Glutamatergic neuron (in vitro differentiated cells): ENCODE results near the gene SMIM21. TPM values are rescaled to one million over a fixed set of nuclear protein-coding genes. Genes with fewer than 3 reads are reported as not detected.

Experiments used
- DNase-seq: peaks from one replicate; pipeline ENCODE4 v3.0.0; 2022
- H3K27ac Mint-ChIP-seq: one replicate; pipeline ENCODE4 v1.8.0; 2020; ENCODE audit warnings: mild to moderate bottlenecking, mixed read lengths, inconsistent platforms; ENCODE audit not compliant: unreplicated experiment
- H3K27me3 Mint-ChIP-seq: one replicate; pipeline ENCODE4 v1.8.0; 2020; ENCODE audit warnings: mild to moderate bottlenecking, moderate library complexity, mixed read lengths, inconsistent platforms; ENCODE audit not compliant: unreplicated experiment
- H3K36me3 Mint-ChIP-seq: one replicate; pipeline ENCODE4 v1.8.0; 2020; ENCODE audit warnings: mild to moderate bottlenecking, mixed read lengths, inconsistent platforms; ENCODE audit not compliant: unreplicated experiment
- H3K4me1 Mint-ChIP-seq: one replicate; pipeline ENCODE4 v1.8.0; 2020; ENCODE audit warnings: mild to moderate bottlenecking, low read depth, mixed read lengths, inconsistent platforms; ENCODE audit not compliant: unreplicated experiment
- H3K4me3 Mint-ChIP-seq: one replicate; pipeline ENCODE4 v1.8.0; 2020; ENCODE audit warnings: mild to moderate bottlenecking, mixed read lengths, inconsistent platforms; ENCODE audit not compliant: unreplicated experiment
- H3K9me3 Mint-ChIP-seq: one replicate; pipeline ENCODE4 v1.8.0; 2020; ENCODE audit warnings: mild to moderate bottlenecking, moderate library complexity, mixed read lengths, inconsistent platforms; ENCODE audit not compliant: unreplicated experiment
- total RNA-seq: library from RNA; stranded (reverse); fragmentation: NEBNext Ultra II Directional; extraction: Animal tissue kit (Norgen Biotek cat#: 25700); gene quantifications from one replicate; pipeline ENCODE4 v1.2.1, GENCODE V29; 2021; ENCODE audit not compliant: unreplicated experiment
- TF ChIP-seq, protein P1 (sequence below): fragments of 200-600 bp; sonication (generic); IDR thresholded peaks from one replicate; pipeline ENCODE4 v1.5.0; 2021; ENCODE audit not compliant: partially characterized antibody, unreplicated experiment

SMIM21 gene
- total RNA-seq, 1 donor from 2014 or later: not detected

DNA sequence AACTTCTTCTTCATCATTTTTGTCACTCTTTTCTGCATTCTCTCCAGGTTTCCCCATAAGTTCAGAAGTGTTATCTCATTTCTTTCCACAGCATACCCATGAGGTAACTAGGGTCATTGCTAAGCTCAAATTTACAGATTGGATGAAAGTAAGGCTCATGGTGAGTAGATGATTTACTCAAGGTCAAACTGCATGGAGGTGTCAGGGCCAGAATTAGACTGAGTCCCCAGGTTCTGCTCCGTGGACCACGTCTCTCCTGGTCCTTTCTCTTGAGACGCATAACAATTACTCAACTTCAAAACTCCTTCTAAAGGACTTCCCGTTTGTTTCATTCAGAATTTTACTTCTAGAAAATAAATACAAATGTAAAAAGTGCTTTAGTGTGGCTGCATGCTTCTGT is 43.4 kb downstream of the SMIM21 start:
- TF ChIP-seq, protein P1, sequence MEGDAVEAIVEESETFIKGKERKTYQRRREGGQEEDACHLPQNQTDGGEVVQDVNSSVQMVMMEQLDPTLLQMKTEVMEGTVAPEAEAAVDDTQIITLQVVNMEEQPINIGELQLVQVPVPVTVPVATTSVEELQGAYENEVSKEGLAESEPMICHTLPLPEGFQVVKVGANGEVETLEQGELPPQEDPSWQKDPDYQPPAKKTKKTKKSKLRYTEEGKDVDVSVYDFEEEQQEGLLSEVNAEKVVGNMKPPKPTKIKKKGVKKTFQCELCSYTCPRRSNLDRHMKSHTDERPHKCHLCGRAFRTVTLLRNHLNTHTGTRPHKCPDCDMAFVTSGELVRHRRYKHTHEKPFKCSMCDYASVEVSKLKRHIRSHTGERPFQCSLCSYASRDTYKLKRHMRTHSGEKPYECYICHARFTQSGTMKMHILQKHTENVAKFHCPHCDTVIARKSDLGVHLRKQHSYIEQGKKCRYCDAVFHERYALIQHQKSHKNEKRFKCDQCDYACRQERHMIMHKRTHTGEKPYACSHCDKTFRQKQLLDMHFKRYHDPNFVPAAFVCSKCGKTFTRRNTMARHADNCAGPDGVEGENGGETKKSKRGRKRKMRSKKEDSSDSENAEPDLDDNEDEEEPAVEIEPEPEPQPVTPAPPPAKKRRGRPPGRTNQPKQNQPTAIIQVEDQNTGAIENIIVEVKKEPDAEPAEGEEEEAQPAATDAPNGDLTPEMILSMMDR: no peak
- no peak for DNase-seq
- Mint-ChIP-seq H3K36me3 (no peaks in the 10 kb centered on the region), H3K9me3 (no peaks in the 10 kb centered on the region), H3K27me3 (peaks cover 2% of the 10 kb centered on the region), H3K4me3 (no peak overlapping the region), H3K4me1 (peaks cover 3% of the 10 kb centered on the region), H3K27ac (no peak overlapping the region)

GRCh38 chr18:75378376-75379315 is 48.9 kb downstream of the SMIM21 start:
- Mint-ChIP-seq H3K27me3 (peaks cover 6% of the 10 kb centered on the region), H3K27ac (no peak overlapping the region), H3K36me3 (no peaks in the 10 kb centered on the region), H3K4me3 (no peak overlapping the region), H3K9me3 (no peaks in the 10 kb centered on the region), H3K4me1 (peaks cover 10% of the 10 kb centered on the region)
- TF ChIP-seq, protein P1: no peak
- DNase-seq: no peak

GRCh38 chr18:75377926-75378325 is 49.6 kb downstream of the SMIM21 start:
- H3K9me3 Mint-ChIP-seq: no peaks in the 10 kb centered on the region
- peaks cover 6% of the 10 kb centered on the region for H3K27me3 Mint-ChIP-seq
- TF ChIP-seq, protein P1: no peak
- H3K27ac Mint-ChIP-seq: no peak overlapping the region
- no peak overlapping the region for H3K4me3 Mint-ChIP-seq
- peaks cover 10% of the 10 kb centered on the region for H3K4me1 Mint-ChIP-seq
- DNase-seq: no peak
- H3K36me3 Mint-ChIP-seq: no peaks in the 10 kb centered on the region

DNA sequence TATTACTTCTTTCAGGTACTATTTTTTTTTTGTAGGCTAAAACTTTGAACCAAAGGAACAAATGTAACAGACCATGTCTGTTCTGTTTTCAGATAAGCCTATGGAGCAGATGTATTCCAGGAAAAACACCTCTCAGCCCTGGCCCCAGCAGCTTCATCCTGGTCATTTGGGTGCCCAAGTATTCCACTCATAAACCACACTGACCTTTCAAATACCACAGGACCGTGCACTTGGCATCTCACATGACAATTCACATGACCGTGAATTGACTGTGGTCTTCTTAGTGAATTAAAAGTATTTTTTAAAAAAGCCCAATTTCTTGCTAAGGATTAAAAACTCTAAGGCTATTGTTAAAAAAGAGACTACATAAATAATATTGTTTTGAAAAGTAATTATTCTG is 50.2 kb downstream of the SMIM21 start:
- Mint-ChIP-seq H3K36me3 (no peaks in the 10 kb centered on the region), H3K27me3 (peaks cover 6% of the 10 kb centered on the region), H3K9me3 (peaks cover 2% of the 10 kb centered on the region), H3K4me3 (no peak overlapping the region), H3K4me1 (peaks cover 10% of the 10 kb centered on the region), H3K27ac (no peak overlapping the region)
- TF ChIP-seq, protein P1: no peak
- no peak for DNase-seq

GRCh38 chr18:75376004-75376403 is 51.5 kb downstream of the SMIM21 start:
- no peak overlapping the region for H3K4me3 Mint-ChIP-seq
- TF ChIP-seq, protein P1: no peak
- no peak overlapping the region for H3K27ac Mint-ChIP-seq
- H3K36me3 Mint-ChIP-seq: no peaks in the 10 kb centered on the region
- H3K27me3 Mint-ChIP-seq: peaks cover 6% of the 10 kb centered on the region
- peaks cover 3% of the 10 kb centered on the region for H3K9me3 Mint-ChIP-seq
- peaks cover 10% of the 10 kb centered on the region for H3K4me1 Mint-ChIP-seq
- DNase-seq: no peak
